HepG2 (cell line): Measurements from ENCODE around the gene TPI1. TPM values are rescaled to one million over a fixed set of nuclear protein-coding genes. Genes with fewer than 3 reads are reported as not detected.

Source experiments
- ARID4A ChIP-seq: sonication (generic); formaldehyde crosslinking; IDR thresholded peaks from 2 replicates; pipeline ENCODE4 v1.5.0; 2020; ENCODE audit warnings: mild to moderate bottlenecking, missing genetic modification reagents, borderline replicate concordance
- CENPT ChIP-seq: sonication (generic); formaldehyde crosslinking; IDR thresholded peaks from 2 replicates; pipeline ENCODE4 v1.8.0; 2022; ENCODE audit warnings: low read depth, mild to moderate bottlenecking, moderate library complexity, missing genetic modification reagents
- FOXC1 ChIP-seq: sonication (generic); formaldehyde crosslinking; IDR thresholded peaks from 2 replicates; pipeline ENCODE4 v1.8.0; 2022; ENCODE audit warnings: mild to moderate bottlenecking, missing genetic modification reagents, borderline replicate concordance
- HDAC1 ChIP-seq: sonication (generic); formaldehyde crosslinking; IDR thresholded peaks from 2 replicates; pipeline ENCODE4 v1.5.1; 2020; ENCODE audit warnings: mild to moderate bottlenecking, missing genetic modification reagents
- KLF6 ChIP-seq: IDR thresholded peaks from 2 replicates; pipeline ENCODE4 v1.8.0; 2016; ENCODE audit warnings: missing biosample characterization, missing genetic modification reagents
- MTA1 ChIP-seq: sonication (generic); formaldehyde crosslinking; IDR thresholded peaks from 2 replicates; pipeline ENCODE4 v1.4.0; 2020; ENCODE audit warnings: missing genetic modification reagents, mild to moderate bottlenecking, borderline replicate concordance
- SAP130 ChIP-seq: IDR thresholded peaks from 2 replicates; pipeline ENCODE4 v1.6.1; 2016; ENCODE audit warnings: low read depth
- SIX1 ChIP-seq: sonication (generic); formaldehyde crosslinking; IDR thresholded peaks from 2 replicates; pipeline ENCODE4 v1.4.0; 2020; ENCODE audit warnings: missing genetic modification reagents, borderline replicate concordance
- TEAD3 ChIP-seq: optimal IDR thresholded peaks from 2 replicates; pipeline ENCODE3; 2016; ENCODE audit warnings: borderline replicate concordance
- U2AF1 ChIP-seq: fragments of 200-400 bp; formaldehyde crosslinking; optimal IDR thresholded peaks from 2 replicates; pipeline ENCODE3; 2017; ENCODE audit warnings: mild to moderate bottlenecking, low read depth, low read length
- ZFP37 ChIP-seq: sonication (generic); formaldehyde crosslinking; IDR thresholded peaks from 2 replicates; pipeline ENCODE4 v1.4.0; 2020; ENCODE audit warnings: missing genetic modification reagents, borderline replicate concordance
- ZNF235 ChIP-seq: sonication (generic); formaldehyde crosslinking; IDR thresholded peaks from 2 replicates; pipeline ENCODE4 v1.8.1; 2023; ENCODE audit warnings: mild to moderate bottlenecking, missing genetic modification reagents, borderline replicate concordance
- ZNF264 ChIP-seq: sonication (generic); formaldehyde crosslinking; IDR thresholded peaks from 2 replicates; pipeline ENCODE4 v1.4.0; 2020; ENCODE audit warnings: missing genetic modification reagents
- ZSCAN9 ChIP-seq: IDR thresholded peaks from 2 replicates; pipeline ENCODE4 v1.6.1; 2016; ENCODE audit warnings: borderline replicate concordance
- polyA plus RNA-seq, 8 experiments: library from polyadenylated mRNA; depleted of rRNA in 3 of 8; stranded (reverse) in 7 of 8; unstranded in 1 of 8; fragments of >200 nt; fragmentation: Illumina TruSeq in 4 of 8; extraction: Trizol in 4 of 8; gene quantifications; 2 replicates each; pipeline versions ENCODE4 v1.2.1 to v1.2.3, GENCODE V29; 2011 to 2016; ENCODE audit warnings: low read depth in 4 of 8, missing spikeins in 1 of 8, mixed read lengths in 1 of 8; ENCODE audit not compliant: insufficient read depth in 1 of 8
- total RNA-seq, 5 experiments: library from RNA; depleted of rRNA; stranded (reverse); fragments of >200 nt; fragmentation: Illumina TruSeq; extraction: Trizol; gene quantifications; 2 replicates each; pipeline ENCODE4 v1.2.3, GENCODE V29; 2016; ENCODE audit warnings: low read depth in 1 of 5
- TF ChIP-seq, protein P1 (sequence below): sonication (generic); formaldehyde crosslinking; IDR thresholded peaks from 2 replicates; pipeline ENCODE4 v1.4.0; 2020; ENCODE audit warnings: missing genetic modification reagents, mild to moderate bottlenecking, borderline replicate concordance
- TF ChIP-seq, protein P2 (sequence below): sonication (generic); IDR thresholded peaks from 2 replicates; pipeline ENCODE4 v1.6.1; 2016; ENCODE audit warnings: low read depth, borderline replicate concordance
- TF ChIP-seq, protein P3 (sequence below): sonication (generic); formaldehyde crosslinking; IDR thresholded peaks from 2 replicates; pipeline ENCODE4 v1.4.0; 2020; ENCODE audit warnings: mild to moderate bottlenecking, low read depth, missing genetic modification reagents
- TF ChIP-seq, protein P4 (sequence below): sonication (generic); formaldehyde crosslinking; IDR thresholded peaks from 2 replicates; pipeline ENCODE4 v1.5.0; 2020; ENCODE audit warnings: mild to moderate bottlenecking, low read depth, missing genetic modification reagents, borderline replicate concordance

Gene TPI1
- total and polyA plus RNA-seq, 2 of the 13 experiments (the other 11 are each of a cell fraction or from before 2014, with no cell fraction given), result 945 to 2,535 TPM

GRCh38 chr12:6851921-6852650 lies 15.2 kb upstream of the TPI1 start, which contains the start of gene USP5 (continued):
- TF ChIP-seq ZNF264 (CRISPR knock-in tag) (no peak), SIX1 (CRISPR knock-in tag) (no peak), ARID4A (CRISPR knock-in tag) (peak; percentile 84), ZSCAN9 (CRISPR knock-in tag) (no peak), CENPT (CRISPR knock-in tag) (no peak), ZFP37 (CRISPR knock-in tag) (no peak), SAP130 (CRISPR knock-in tag) (peak; percentile 61; the same call in 1 of the 2 replicates), KLF6 (CRISPR knock-in tag) (no peak), TEAD3 (peak; percentile 21), HDAC1 (CRISPR knock-in tag) (peak; percentile 72), FOXC1 (peak; percentile 75; the same call in 1 of the 2 replicates), MTA1 (CRISPR knock-in tag) (no peak), U2AF1 (no peak), ZNF235 (CRISPR knock-in tag) (no peak)
- TF ChIP-seq, protein P1, sequence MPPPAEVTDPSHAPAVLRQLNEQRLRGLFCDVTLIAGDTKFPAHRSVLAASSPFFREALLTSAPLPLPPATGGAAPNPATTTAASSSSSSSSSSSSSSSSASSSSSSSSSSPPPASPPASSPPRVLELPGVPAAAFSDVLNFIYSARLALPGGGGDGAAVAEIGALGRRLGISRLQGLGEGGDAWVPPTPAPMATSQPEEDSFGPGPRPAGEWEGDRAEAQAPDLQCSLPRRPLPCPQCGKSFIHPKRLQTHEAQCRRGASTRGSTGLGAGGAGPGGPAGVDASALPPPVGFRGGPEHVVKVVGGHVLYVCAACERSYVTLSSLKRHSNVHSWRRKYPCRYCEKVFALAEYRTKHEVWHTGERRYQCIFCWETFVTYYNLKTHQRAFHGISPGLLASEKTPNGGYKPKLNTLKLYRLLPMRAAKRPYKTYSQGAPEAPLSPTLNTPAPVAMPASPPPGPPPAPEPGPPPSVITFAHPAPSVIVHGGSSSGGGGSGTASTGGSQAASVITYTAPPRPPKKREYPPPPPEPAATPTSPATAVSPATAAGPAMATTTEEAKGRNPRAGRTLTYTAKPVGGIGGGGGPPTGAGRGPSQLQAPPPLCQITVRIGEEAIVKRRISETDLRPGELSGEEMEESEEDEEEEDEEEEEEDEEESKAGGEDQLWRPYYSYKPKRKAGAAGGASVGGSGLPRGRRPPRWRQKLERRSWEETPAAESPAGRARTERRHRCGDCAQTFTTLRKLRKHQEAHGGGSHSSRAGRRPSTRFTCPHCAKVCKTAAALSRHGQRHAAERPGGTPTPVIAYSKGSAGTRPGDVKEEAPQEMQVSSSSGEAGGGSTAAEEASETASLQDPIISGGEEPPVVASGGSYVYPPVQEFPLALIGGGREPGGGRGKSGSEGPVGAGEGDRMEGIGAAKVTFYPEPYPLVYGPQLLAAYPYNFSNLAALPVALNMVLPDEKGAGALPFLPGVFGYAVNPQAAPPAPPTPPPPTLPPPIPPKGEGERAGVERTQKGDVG, result no peak
- TF ChIP-seq, protein P2, sequence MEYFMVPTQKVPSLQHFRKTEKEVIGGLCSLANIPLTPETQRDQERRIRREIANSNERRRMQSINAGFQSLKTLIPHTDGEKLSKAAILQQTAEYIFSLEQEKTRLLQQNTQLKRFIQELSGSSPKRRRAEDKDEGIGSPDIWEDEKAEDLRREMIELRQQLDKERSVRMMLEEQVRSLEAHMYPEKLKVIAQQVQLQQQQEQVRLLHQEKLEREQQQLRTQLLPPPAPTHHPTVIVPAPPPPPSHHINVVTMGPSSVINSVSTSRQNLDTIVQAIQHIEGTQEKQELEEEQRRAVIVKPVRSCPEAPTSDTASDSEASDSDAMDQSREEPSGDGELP, result peak; percentile 46; the same call in 1 of the 2 replicates
- TF ChIP-seq, protein P3, sequence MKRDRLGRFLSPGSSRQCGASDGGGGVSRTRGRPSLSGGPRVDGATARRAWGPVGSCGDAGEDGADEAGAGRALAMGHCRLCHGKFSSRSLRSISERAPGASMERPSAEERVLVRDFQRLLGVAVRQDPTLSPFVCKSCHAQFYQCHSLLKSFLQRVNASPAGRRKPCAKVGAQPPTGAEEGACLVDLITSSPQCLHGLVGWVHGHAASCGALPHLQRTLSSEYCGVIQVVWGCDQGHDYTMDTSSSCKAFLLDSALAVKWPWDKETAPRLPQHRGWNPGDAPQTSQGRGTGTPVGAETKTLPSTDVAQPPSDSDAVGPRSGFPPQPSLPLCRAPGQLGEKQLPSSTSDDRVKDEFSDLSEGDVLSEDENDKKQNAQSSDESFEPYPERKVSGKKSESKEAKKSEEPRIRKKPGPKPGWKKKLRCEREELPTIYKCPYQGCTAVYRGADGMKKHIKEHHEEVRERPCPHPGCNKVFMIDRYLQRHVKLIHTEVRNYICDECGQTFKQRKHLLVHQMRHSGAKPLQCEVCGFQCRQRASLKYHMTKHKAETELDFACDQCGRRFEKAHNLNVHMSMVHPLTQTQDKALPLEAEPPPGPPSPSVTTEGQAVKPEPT, result no peak
- TF ChIP-seq, protein P4, sequence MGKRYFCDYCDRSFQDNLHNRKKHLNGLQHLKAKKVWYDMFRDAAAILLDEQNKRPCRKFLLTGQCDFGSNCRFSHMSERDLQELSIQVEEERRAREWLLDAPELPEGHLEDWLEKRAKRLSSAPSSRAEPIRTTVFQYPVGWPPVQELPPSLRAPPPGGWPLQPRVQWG (CRISPR knock-in tag), result no peak
